ENCODE results near the gene CXXC5.

CXXC5 gene

GRCh38 chr5:139692148-139692547 is 44.0 kb downstream of the CXXC5 start:
- TF ChIP-seq, protein P1, sequence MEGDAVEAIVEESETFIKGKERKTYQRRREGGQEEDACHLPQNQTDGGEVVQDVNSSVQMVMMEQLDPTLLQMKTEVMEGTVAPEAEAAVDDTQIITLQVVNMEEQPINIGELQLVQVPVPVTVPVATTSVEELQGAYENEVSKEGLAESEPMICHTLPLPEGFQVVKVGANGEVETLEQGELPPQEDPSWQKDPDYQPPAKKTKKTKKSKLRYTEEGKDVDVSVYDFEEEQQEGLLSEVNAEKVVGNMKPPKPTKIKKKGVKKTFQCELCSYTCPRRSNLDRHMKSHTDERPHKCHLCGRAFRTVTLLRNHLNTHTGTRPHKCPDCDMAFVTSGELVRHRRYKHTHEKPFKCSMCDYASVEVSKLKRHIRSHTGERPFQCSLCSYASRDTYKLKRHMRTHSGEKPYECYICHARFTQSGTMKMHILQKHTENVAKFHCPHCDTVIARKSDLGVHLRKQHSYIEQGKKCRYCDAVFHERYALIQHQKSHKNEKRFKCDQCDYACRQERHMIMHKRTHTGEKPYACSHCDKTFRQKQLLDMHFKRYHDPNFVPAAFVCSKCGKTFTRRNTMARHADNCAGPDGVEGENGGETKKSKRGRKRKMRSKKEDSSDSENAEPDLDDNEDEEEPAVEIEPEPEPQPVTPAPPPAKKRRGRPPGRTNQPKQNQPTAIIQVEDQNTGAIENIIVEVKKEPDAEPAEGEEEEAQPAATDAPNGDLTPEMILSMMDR (IDR thresholded peaks at IDR 0.05), result no peak
- H3K9me3 ChIP-seq, result no peaks in the 10 kb centered on the region
- H3K4me1 ChIP-seq, result peaks cover 0 to 54% (median 43%) of the 10 kb centered on the region in 4 donors
- no peaks in the 10 kb centered on the region for H3K36me3 ChIP-seq
- no peak overlapping the region for H3K27ac ChIP-seq
- no peaks in the 10 kb centered on the region for H3K27me3 ChIP-seq
- no peak overlapping the region for H3K4me3 ChIP-seq
- intact Hi-C loops (cut with DNase I; ENCODE audit: low total_unique reads), result loop anchor here (10.0 kb wide), 1 partner anchor 73 kb away; no protein-coding TSS in a partner anchor
- DNase-seq, result no peak

- Histone ChIP-seq H3K36me3 (no peaks in the 10 kb centered on the region), H3K4me3 (no peak overlapping the region), H3K27ac (no peak overlapping the region), H3K4me1 (peaks cover 0 to 54% (median 46%) of the 10 kb centered on the region in 4 donors), H3K9me3 (no peaks in the 10 kb centered on the region), H3K27me3 (no peaks in the 10 kb centered on the region)
- no peak for DNase-seq
- TF ChIP-seq, protein P1 (IDR thresholded peaks at IDR 0.05), result no peak
- intact Hi-C loops (cut with DNase I; ENCODE audit: low total_unique reads), result loop anchor here (10.0 kb wide), 1 partner anchor 72 kb away; no protein-coding TSS in a partner anchor
These were observed 44.6 kb downstream of the CXXC5 start for GRCh38 chr5:139692679-139693308.

- no peak overlapping the region for H3K4me3 ChIP-seq
- no peaks in the 10 kb centered on the region for H3K27me3 ChIP-seq
- TF ChIP-seq, protein P1 (IDR thresholded peaks at IDR 0.05), result no peak
- intact Hi-C loops (cut with DNase I; ENCODE audit: low total_unique reads), result loop anchor here (10.0 kb wide), 1 partner anchor 71 kb away; no protein-coding TSS in a partner anchor
- DNase-seq, result no peak
- peaks cover 4 to 54% (median 49%) of the 10 kb centered on the region in 4 donors for H3K4me1 ChIP-seq
- H3K9me3 ChIP-seq, result no peaks in the 10 kb centered on the region
- no peaks in the 10 kb centered on the region for H3K36me3 ChIP-seq
- no peak overlapping the region for H3K27ac ChIP-seq
These were observed 45.7 kb downstream of the CXXC5 start for GRCh38 chr5:139693676-139694364.

- no peak for DNase-seq
- Histone ChIP-seq H3K27me3 (no peaks in the 10 kb centered on the region), H3K27ac (no peak overlapping the region), H3K9me3 (no peaks in the 10 kb centered on the region), H3K4me3 (no peak overlapping the region), H3K36me3 (no peaks in the 10 kb centered on the region), H3K4me1 (peaks cover 4 to 54% (median 48%) of the 10 kb centered on the region in 4 donors)
- TF ChIP-seq, protein P1 (IDR thresholded peaks at IDR 0.05), result no peak
- intact Hi-C loops (cut with DNase I; ENCODE audit: low total_unique reads), result loop anchor here (5.0 to 10.0 kb wide), 2 partner anchors 37 to 70 kb away; no protein-coding TSS in a partner anchor
These were observed 46.5 kb downstream of the CXXC5 start for GRCh38 chr5:139694556-139695177.

DNA sequence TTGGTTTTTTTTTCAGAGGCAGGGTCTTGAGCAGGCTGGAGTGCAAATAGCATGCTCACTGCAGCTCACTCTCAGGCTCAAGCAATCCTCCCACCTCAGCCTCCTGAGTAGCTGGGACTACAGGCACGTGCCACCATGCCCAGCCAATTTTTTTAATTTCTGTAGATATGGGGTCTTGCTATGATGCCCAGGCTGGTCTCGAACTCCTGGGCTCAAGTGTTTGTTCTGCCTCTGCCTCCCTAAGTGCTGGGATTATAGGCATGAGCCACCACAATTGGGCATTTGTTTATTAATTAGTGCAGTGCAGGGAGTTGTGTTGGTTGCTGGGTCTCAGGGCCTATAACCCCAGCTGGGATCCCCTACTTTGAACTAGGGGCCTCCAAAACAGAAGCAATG is 47.0 kb downstream of the CXXC5 start:
- TF ChIP-seq, protein P1 (IDR thresholded peaks at IDR 0.05), result no peak
- no peaks in the 10 kb centered on the region for H3K9me3 ChIP-seq
- intact Hi-C loops (cut with DNase I; ENCODE audit: low total_unique reads), result loop anchor here (5.0 to 10.0 kb wide), 2 partner anchors 38 to 70 kb away; no protein-coding TSS in a partner anchor
- DNase-seq, result no peak
- no peaks in the 10 kb centered on the region for H3K36me3 ChIP-seq
- H3K4me1 ChIP-seq, result peaks cover 4 to 49% (median 44%) of the 10 kb centered on the region in 4 donors
- no peak overlapping the region for H3K4me3 ChIP-seq
- H3K27ac ChIP-seq, result no peak overlapping the region
- no peaks in the 10 kb centered on the region for H3K27me3 ChIP-seq
